NCI-H1105 treated with DMSO at 0.1 percent for 48 hours (cell line): ENCODE data around the gene RBM7.

Experiments used
- DNase-seq: peaks from one replicate; lab custom pipeline; 2025; lab: John Stamatoyannopoulos, UW

Gene RBM7

GRCh38 chr11:114447892-114448291 is 47.4 kb downstream of the RBM7 start:
- no peak for DNase-seq

DNA sequence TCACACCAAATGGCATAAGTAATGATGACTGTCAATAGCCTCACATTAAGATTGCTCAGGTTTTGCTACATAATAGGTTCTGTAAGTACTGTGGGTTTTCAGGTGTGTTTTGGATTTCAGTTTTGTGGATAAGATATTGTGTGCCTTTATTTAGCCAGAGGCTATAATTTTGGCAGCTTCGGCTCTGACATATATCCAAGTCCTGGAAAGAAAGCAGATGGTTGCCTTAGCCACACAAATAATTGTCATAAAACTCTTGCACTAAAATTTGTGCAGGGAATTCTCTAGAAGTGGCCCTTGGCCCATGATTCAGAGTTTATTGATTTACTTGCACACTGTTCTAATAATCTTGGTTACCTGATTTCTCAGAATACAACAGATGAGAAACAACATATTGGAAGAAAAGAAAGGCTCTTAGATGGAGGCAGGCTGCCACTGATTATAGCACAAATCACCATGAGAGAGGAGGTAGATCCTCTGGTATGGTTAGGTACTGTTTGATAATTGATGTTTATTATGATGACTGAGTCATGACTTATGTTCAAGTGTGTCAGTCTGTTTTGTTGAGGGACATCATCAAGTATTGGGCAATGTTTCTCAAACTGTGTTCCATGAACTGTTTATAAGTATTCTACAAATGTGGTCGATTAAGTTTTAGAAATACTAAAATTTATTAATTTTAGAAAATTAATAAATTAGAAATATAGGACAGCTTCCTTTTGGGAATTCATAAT is 48.5 kb downstream of the RBM7 start:
- DNase-seq, result peak; percentile 2

GRCh38 chr11:114449845-114450244 is 49.4 kb downstream of the RBM7 start:
- no peak for DNase-seq

GRCh38 chr11:114452399-114452798 is 51.9 kb downstream of the RBM7 start:
- no peak for DNase-seq
